NCI-H2196 treated with DMSO at 0.1 percent for 48 hours (cell line): Measurements from ENCODE around the gene CEP63.

Experiments
- DNase-seq: peaks from one replicate; lab custom pipeline; 2025; ENCODE audit not compliant: unreplicated experiment; lab: John Stamatoyannopoulos, UW

Gene CEP63

DNA sequence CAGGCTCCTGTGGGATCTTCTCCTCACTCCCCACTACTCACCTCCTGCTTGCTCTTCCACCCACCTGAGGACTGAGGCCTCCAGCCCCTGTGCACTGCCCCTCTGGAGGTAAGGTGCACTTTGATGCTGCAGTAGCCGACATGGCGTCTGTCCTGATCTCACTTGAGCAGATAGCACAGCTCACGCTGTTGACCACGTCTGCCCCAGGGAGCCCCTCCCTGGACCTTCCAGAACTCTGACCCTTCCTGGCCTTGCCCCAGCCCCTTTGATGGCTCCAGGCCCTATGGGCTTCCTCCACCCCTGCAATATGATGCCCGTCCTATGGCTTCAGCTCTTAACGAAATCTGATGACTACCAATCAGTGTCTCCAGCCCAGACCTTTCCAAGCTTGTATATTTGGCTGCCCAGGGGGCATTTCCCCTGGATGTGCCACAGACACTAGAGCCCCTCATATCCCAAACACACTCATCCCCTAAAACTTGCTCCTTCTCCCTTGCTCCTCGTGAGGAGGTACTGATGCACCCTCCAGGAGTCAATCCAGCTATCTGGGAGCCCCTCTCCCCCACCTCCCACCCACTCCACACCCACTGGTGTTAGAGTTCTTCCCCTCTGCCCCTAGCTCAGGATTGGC lies 137.9 kb downstream of the CEP63 start:
- DNase-seq: no peak
